Neural crest cell (in vitro differentiated cells): ENCODE measurements around the gene ZNF385B. TPM values are rescaled to one million over a fixed set of nuclear protein-coding genes. Genes with fewer than 3 reads are reported as not detected.

Experiments
- DNase-seq: peaks from one replicate; pipeline ENCODE4 v3.0.0; 2021; ENCODE audit warnings: low read depth, mixed read lengths, low spot score
- H3K27ac Mint-ChIP-seq: one replicate; pipeline ENCODE4 v1.8.0; 2021; ENCODE audit warnings: mild to moderate bottlenecking, mixed read lengths; ENCODE audit not compliant: unreplicated experiment
- H3K27me3 Mint-ChIP-seq: 2 replicates; pipeline ENCODE4 v1.8.0; 2021; ENCODE audit warnings: low read depth, mild to moderate bottlenecking, mixed read lengths
- H3K36me3 Mint-ChIP-seq: 2 replicates; pipeline ENCODE4 v1.8.0; 2021; ENCODE audit warnings: low read depth, mild to moderate bottlenecking, mixed read lengths
- H3K4me1 Mint-ChIP-seq: 2 replicates; pipeline ENCODE4 v1.8.0; 2021; ENCODE audit warnings: mixed read lengths
- H3K4me3 Mint-ChIP-seq: one replicate; pipeline ENCODE4 v1.8.0; 2021; ENCODE audit warnings: mild to moderate bottlenecking, mixed read lengths
- H3K9me3 Mint-ChIP-seq: 2 replicates; pipeline ENCODE4 v1.8.0; 2021; ENCODE audit warnings: mixed read lengths
- CTCF ChIP-seq: fragments of 200-600 bp; sonication (generic); conservative IDR thresholded peaks from 2 replicates; pipeline ENCODE4 v1.5.0; 2021; ENCODE audit warnings: antibody characterized with exemption, mild to moderate bottlenecking
- total RNA-seq: library from RNA; stranded (reverse); gene quantifications from 2 replicates; pipeline ENCODE4 v1.2.1, GENCODE V29; 2021

The ZNF385B gene
- total RNA-seq, 1 donor from 2014 or later, result 2.1 TPM

GRCh38 chr2:179691235-179691634, 170.2 kb downstream of the ZNF385B start:
- H3K4me1 Mint-ChIP-seq, result no peaks in the 10 kb centered on the region
- H3K9me3 Mint-ChIP-seq, result peaks cover 3% of the 10 kb centered on the region
- H3K36me3 Mint-ChIP-seq, result no peaks in the 10 kb centered on the region
- no peak for TF ChIP-seq CTCF
- no peak overlapping the region for H3K27ac Mint-ChIP-seq
- H3K27me3 Mint-ChIP-seq, result no peaks in the 10 kb centered on the region
- DNase-seq, result no peak
- no peak overlapping the region for H3K4me3 Mint-ChIP-seq

GRCh38 chr2:179686718-179687342, 174.6 kb downstream of the ZNF385B start:
- Mint-ChIP-seq H3K4me1 (no peaks in the 10 kb centered on the region), H3K4me3 (no peak overlapping the region), H3K9me3 (peaks cover 3% of the 10 kb centered on the region), H3K27ac (no peak overlapping the region), H3K36me3 (no peaks in the 10 kb centered on the region), H3K27me3 (no peaks in the 10 kb centered on the region)
- TF ChIP-seq CTCF, result no peak
- DNase-seq, result no peak

GRCh38 chr2:179686069-179686468, 175.3 kb downstream of the ZNF385B start:
- Mint-ChIP-seq H3K27me3 (no peaks in the 10 kb centered on the region), H3K36me3 (no peaks in the 10 kb centered on the region), H3K4me3 (no peak overlapping the region), H3K9me3 (peaks cover 3% of the 10 kb centered on the region), H3K27ac (no peak overlapping the region), H3K4me1 (no peaks in the 10 kb centered on the region)
- no peak for TF ChIP-seq CTCF
- DNase-seq, result no peak

GRCh38 chr2:179685146-179685545, 176.3 kb downstream of the ZNF385B start:
- no peak overlapping the region for H3K27ac Mint-ChIP-seq
- H3K36me3 Mint-ChIP-seq, result no peaks in the 10 kb centered on the region
- H3K4me1 Mint-ChIP-seq, result no peaks in the 10 kb centered on the region
- DNase-seq, result no peak
- H3K4me3 Mint-ChIP-seq, result no peak overlapping the region
- H3K9me3 Mint-ChIP-seq, result peaks cover 3% of the 10 kb centered on the region
- H3K27me3 Mint-ChIP-seq, result no peaks in the 10 kb centered on the region
- no peak for TF ChIP-seq CTCF

- DNase-seq, result no peak
- Mint-ChIP-seq H3K27me3 (no peaks in the 10 kb centered on the region), H3K4me3 (no peak overlapping the region), H3K27ac (peak overlapping the region; percentile 57), H3K9me3 (peaks cover 3% of the 10 kb centered on the region), H3K36me3 (no peaks in the 10 kb centered on the region), H3K4me1 (peaks cover 5% of the 10 kb centered on the region)
- TF ChIP-seq CTCF, result no peak
These were observed 178.7 kb downstream of the ZNF385B start for GRCh38 chr2:179682756-179683155.
